ENCODE measurements around the gene AFAP1. TPM values are rescaled to one million over a fixed set of nuclear protein-coding genes. Genes with fewer than 3 reads are reported as not detected.

AFAP1 gene
- total RNA-seq, 2 donors from 2014 or later = 9.6 to 35.3 TPM

DNA sequence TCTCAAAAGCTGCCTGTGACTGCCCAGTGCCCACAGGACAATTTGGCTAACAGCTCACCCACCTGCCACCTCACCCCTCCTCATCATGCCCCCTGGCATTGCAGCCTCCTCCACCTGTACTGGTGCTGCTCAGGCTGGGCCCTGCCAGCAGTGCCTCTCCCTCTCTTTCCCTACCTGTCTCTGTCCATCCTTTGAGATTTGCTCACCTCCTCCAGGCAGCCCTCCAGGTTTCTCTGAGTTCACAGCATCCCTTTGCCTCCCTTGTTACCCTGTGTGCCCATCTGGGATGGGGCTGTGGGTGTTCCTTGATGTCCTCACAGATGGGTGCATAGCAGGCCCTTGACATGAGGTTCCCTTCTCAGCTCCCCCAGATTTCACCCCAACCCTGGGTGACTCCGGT, 224.9 kb downstream of the AFAP1 start:
- H3K36me3 ChIP-seq (replicated peaks in 1 of 2; ENCODE audit: insufficient read depth in 1 of 2, low read depth in 2 of 2) = no peaks in the 10 kb centered on the region
- no peaks in the 10 kb centered on the region for H3K9me3 ChIP-seq
- H3K27ac ChIP-seq = no peak overlapping the region
- 88 to 94% methylated on average over 1 of the region's 1 CpG for WGBS, 2 donors
- ATAC-seq = no peak
- H3K4me3 ChIP-seq = no peak overlapping the region
- TF ChIP-seq, protein P1, sequence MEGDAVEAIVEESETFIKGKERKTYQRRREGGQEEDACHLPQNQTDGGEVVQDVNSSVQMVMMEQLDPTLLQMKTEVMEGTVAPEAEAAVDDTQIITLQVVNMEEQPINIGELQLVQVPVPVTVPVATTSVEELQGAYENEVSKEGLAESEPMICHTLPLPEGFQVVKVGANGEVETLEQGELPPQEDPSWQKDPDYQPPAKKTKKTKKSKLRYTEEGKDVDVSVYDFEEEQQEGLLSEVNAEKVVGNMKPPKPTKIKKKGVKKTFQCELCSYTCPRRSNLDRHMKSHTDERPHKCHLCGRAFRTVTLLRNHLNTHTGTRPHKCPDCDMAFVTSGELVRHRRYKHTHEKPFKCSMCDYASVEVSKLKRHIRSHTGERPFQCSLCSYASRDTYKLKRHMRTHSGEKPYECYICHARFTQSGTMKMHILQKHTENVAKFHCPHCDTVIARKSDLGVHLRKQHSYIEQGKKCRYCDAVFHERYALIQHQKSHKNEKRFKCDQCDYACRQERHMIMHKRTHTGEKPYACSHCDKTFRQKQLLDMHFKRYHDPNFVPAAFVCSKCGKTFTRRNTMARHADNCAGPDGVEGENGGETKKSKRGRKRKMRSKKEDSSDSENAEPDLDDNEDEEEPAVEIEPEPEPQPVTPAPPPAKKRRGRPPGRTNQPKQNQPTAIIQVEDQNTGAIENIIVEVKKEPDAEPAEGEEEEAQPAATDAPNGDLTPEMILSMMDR (IDR thresholded peaks at IDR 0.05) = no peak
- TF ChIP-seq POLR2A (IDR thresholded peaks at IDR 0.05) = no peak
- intact Hi-C loops (cut with DNase I) = loop anchor here (5.0 kb wide), 1 partner anchor 522 kb away; the partner anchor contains the start of gene SORCS2
- no peak for DNase-seq
- H3K27me3 ChIP-seq = peaks cover 0 to 6% of the 10 kb centered on the region in 2 donors
- peaks cover 5% of the 10 kb centered on the region for H3K4me1 ChIP-seq

DNA sequence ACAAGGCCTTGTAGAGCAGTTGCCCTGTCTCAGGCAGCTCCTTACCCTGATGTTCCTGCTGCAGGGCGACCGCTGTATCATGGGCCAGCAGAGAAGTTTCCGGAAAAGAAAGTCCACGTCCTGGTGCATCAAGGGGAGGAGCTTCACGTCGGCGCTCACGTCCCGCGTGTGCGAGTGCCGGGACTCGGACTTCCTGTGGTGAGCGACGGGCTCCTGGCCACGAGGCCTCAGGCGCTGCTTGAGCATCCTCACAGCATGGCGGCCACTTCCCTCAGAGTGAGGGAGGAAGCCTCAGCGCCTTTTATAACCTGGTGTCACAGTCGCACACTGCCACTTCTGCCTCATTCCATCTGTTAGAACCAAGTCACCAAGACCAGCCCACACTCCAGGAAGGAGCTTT, 225.5 kb downstream of the AFAP1 start:
- no peak overlapping the region for H3K4me3 ChIP-seq
- no peaks in the 10 kb centered on the region for H3K36me3 ChIP-seq (replicated peaks in 1 of 2; ENCODE audit: insufficient read depth in 1 of 2, low read depth in 2 of 2)
- H3K9me3 ChIP-seq = no peaks in the 10 kb centered on the region
- DNase-seq = no peak
- ATAC-seq = no peak
- no peak overlapping the region for H3K27ac ChIP-seq
- H3K4me1 ChIP-seq = no peaks in the 10 kb centered on the region
- intact Hi-C loops (cut with DNase I) = no loop called here
- peaks cover 0 to 4% of the 10 kb centered on the region in 2 donors for H3K27me3 ChIP-seq
- TF ChIP-seq POLR2A (IDR thresholded peaks at IDR 0.05) = no peak
- TF ChIP-seq, protein P1 (IDR thresholded peaks at IDR 0.05) = no peak
- WGBS, 2 donors = 90 to 96% methylated on average over 8 to 20 of the region's 20 CpGs

DNA sequence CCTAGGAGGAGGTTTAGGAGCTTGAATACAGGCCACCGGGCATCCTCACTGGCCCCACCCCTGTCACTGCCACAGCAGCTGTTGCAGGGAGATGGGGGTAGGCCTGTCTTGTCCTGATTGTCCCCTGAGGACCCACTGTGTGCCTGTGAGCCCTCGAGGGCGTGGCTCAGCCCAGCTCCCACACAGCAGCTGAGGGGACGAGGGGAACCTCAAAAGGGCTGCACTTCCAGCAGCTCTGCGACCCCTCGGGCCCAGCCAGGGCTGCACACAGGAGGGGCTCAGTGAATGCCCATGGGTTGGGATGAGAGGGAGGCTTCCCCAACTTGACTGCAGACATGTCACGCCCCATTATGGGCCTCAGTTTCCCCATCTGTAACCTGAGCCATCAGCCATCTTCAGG, 225.9 kb downstream of the AFAP1 start:
- DNase-seq (no peak), ATAC-seq (no peak)
- Histone ChIP-seq H3K27ac (no peak overlapping the region), H3K36me3 (replicated peaks in 1 of 2; ENCODE audit: insufficient read depth in 1 of 2, low read depth in 2 of 2) (no peaks in the 10 kb centered on the region), H3K9me3 (no peaks in the 10 kb centered on the region), H3K27me3 (no peaks in the 10 kb centered on the region), H3K4me1 (no peaks in the 10 kb centered on the region), H3K4me3 (no peak overlapping the region)
- TF ChIP-seq, protein P1 (IDR thresholded peaks at IDR 0.05) = no peak
- no peak for TF ChIP-seq POLR2A (IDR thresholded peaks at IDR 0.05)
- intact Hi-C loops (cut with DNase I) = no loop called here
- WGBS, 2 donors = 66 to 85% methylated on average over 5 to 7 of the region's 7 CpGs

DNA sequence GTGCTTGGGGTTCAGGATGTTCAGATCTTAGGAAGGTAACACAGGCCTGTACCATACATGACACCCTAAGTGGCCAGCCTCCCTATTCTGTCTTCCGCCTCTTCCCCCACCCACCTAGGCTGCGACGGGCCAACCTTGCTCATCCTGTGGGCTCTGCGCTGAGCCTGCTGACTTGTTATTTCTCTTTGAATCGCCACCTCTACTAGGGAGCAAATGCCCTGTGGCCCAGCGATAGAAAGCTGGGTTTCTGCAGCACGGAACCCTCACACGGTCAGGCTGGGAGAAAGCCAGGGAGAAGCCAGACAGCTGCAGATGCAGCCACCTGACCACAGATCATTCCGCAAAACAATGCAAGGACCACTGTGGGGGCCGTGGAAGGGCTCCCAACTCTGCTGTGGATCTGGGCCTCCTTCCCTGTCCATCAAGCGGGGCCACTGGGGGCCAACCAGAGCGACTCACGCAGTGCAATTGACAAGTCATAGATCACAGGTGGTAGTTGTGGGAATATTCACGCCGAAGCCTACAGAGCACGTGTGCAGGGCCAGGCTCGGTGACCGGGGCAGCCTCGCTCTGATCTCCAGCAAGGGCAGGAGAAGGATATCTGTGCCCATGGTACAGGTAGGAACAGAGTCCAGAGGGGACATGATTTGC, 227.5 kb downstream of the AFAP1 start:
- intact Hi-C loops (cut with DNase I) = no loop called here
- TF ChIP-seq POLR2A (IDR thresholded peaks at IDR 0.05) = no peak
- TF ChIP-seq, protein P1 (IDR thresholded peaks at IDR 0.05) = no peak
- WGBS, 2 donors = 70 to 76% methylated on average over 11 to 19 of the region's 19 CpGs
- H3K36me3 ChIP-seq (replicated peaks in 1 of 2; ENCODE audit: insufficient read depth in 1 of 2, low read depth in 2 of 2) = no peaks in the 10 kb centered on the region
- H3K27me3 ChIP-seq = no peaks in the 10 kb centered on the region
- H3K9me3 ChIP-seq = no peaks in the 10 kb centered on the region
- ATAC-seq = no peak
- DNase-seq = no peak
- no peak overlapping the region for H3K27ac ChIP-seq
- no peaks in the 10 kb centered on the region for H3K4me1 ChIP-seq
- H3K4me3 ChIP-seq = no peak overlapping the region
